Mammary epithelial cell (primary cell): ENCODE measurements around the gene SNX8.

Experiments used
- CTCF ChIP-seq, 2 donors: IDR thresholded peaks in 1 of 2; conservative IDR thresholded peaks in 1 of 2; 2 replicates each; pipeline ENCODE4 v1.5.1; 2011 to 2012; ENCODE audit warnings: inconsistent platforms in 2 of 2, low read length in 2 of 2, mild to moderate bottlenecking in 2 of 2, control low read depth in 1 of 2, low read depth in 1 of 2; ENCODE audit not compliant: insufficient read depth in 1 of 2; ENCODE audit errors: extremely low read depth in 1 of 2
- EZH2 ChIP-seq: IDR thresholded peaks from 2 replicates; pipeline ENCODE4 v1.6.1; 2012; ENCODE audit warnings: low read length, inconsistent platforms, borderline replicate concordance

GRCh38 chr7:2282185-2282751 is 32.0 kb downstream of the SNX8 start:
- no peak for TF ChIP-seq CTCF (conservative IDR thresholded peaks at IDR 0.05 in 1 of 2, IDR thresholded peaks at IDR 0.05 in 1 of 2; ENCODE audit: extremely low read depth in 1 of 2, insufficient read depth in 1 of 2, low read depth in 1 of 2, low read length in 2 of 2)
- no peak for TF ChIP-seq EZH2
